HCT116 (cell line): Measurements from ENCODE around the gene LPAR2. TPM values are rescaled to one million over a fixed set of nuclear protein-coding genes. Genes with fewer than 3 reads are reported as not detected.

Experiments
- ATAC-seq: fragments of 200-7000 bp; cut with Tn5 transposase; 2 replicates; pipeline ENCODE4 v1.9.1; 2020; ENCODE audit warnings: mild to moderate bottlenecking, moderate library complexity
- BruUV-seq: library from RNA; stranded (reverse); fragments of 400-500 nt; replicated peaks from 2 replicates; lab custom pipeline; 2021; lab: Mats Ljungman, UMichigan
- CTCF ChIA-PET: fragments of 300-600 bp; sonication (Branson Sonifier 250); formaldehyde crosslinking; loops from one replicate; lab custom pipeline; 2021; ENCODE audit warnings: antibody characterized with exemption; lab: Charles Lee
- POLR2A ChIA-PET: fragments of 300-600, 350-600 bp; sonication (Branson Sonifier 250); formaldehyde crosslinking; loops from one replicate; lab custom pipeline; 2021; ENCODE audit warnings: antibody characterized with exemption; lab: Charles Lee
- RAD21 ChIA-PET, 2 experiments: fragments of 300-600 bp; sonication (Branson Sonifier 250); formaldehyde crosslinking; loops; one replicate each; lab custom pipeline; 2023; ENCODE audit warnings: low total read pairs in 2 of 2; ENCODE audit not compliant: uncharacterized antibody in 2 of 2, unreplicated experiment in 2 of 2, low non-redundant PET in 1 of 2; lab: Charles Lee
- DNase-seq: peaks from one replicate; pipeline ENCODE4 v3.0.0-alpha.2; 2010; ENCODE audit warnings: low read depth, low spot score
- H2AFZ ChIP-seq: fragments of 200-600 bp; shearing (Covaris generic), sonication (generic); 2 replicates; pipeline ENCODE4 v1.6.1; 2017; ENCODE audit warnings: low read depth, mixed run types, mixed read lengths, antibody characterized with exemption, low read length; ENCODE audit not compliant: poor library complexity, severe bottlenecking
- H3K27ac ChIP-seq: 2 replicates; pipeline ENCODE4 v1.5.1; 2012; ENCODE audit warnings: low read depth, low read length
- H3K27me3 ChIP-seq: fragments of 200-600 bp; sonication (generic); 2 replicates; pipeline ENCODE4 v1.6.1; 2016; ENCODE audit warnings: mixed run types, low read length, mixed read lengths; ENCODE audit not compliant: insufficient read depth
- H3K36me3 ChIP-seq, 2 experiments: fragments of 200-500 bp in 1 of 2; fragments of 200-600 bp in 1 of 2; sonication (Bioruptor generic) in 1 of 2; sonication (generic) in 1 of 2; 2 replicates each; pipeline versions ENCODE4 v1.5.1 to v1.6.1; 2014 to 2016; ENCODE audit warnings: low read length in 2 of 2, inconsistent platforms in 1 of 2, mixed read lengths in 1 of 2, mixed run types in 1 of 2; ENCODE audit not compliant: insufficient read depth in 2 of 2, control insufficient read depth in 1 of 2
- H3K4me1 ChIP-seq, 2 experiments: fragments of 200-600 bp in 1 of 2; sonication (generic) in 1 of 2; 2 replicates each; pipeline versions ENCODE4 v1.5.1 to v1.6.1; 2012 to 2017; ENCODE audit warnings: low read length in 2 of 2, inconsistent platforms in 1 of 2, mild to moderate bottlenecking in 1 of 2, mixed read lengths in 1 of 2, mixed run types in 1 of 2, moderate library complexity in 1 of 2; ENCODE audit not compliant: insufficient read depth in 2 of 2, control insufficient read depth in 1 of 2
- H3K4me2 ChIP-seq: fragments of 200-600 bp; sonication (generic); 2 replicates; pipeline ENCODE4 v1.6.1; 2017; ENCODE audit warnings: mixed run types, low read length, mixed read lengths
- H3K4me3 ChIP-seq, 2 experiments: fragments of 200-600 bp in 1 of 2; sonication (generic) in 1 of 2; replicated peaks in 1 of 2; 2 replicates each; pipeline ENCODE4 v1.5.1; 2011 to 2016; ENCODE audit warnings: low read length in 2 of 2, control low read depth in 1 of 2, low read depth in 1 of 2, mild to moderate bottlenecking in 1 of 2, mixed read lengths in 1 of 2, mixed run types in 1 of 2
- H3K79me2 ChIP-seq: fragments of 200-600 bp; sonication (generic); 2 replicates; pipeline ENCODE4 v1.6.1; 2017; ENCODE audit warnings: mild to moderate bottlenecking, mixed run types, low read length, moderate library complexity, mixed read lengths; ENCODE audit not compliant: insufficient read depth
- H3K9ac ChIP-seq: fragments of 200-600 bp; sonication (generic); 2 replicates; pipeline ENCODE4 v1.6.1; 2016; ENCODE audit warnings: low read length, mixed read lengths
- H3K9me2 ChIP-seq: fragments of 200-600 bp; sonication (generic), shearing (Covaris generic); 2 replicates; pipeline ENCODE4 v1.6.1; 2017; ENCODE audit warnings: mixed run types, mild to moderate bottlenecking, moderate library complexity; ENCODE audit not compliant: insufficient read depth
- H3K9me3 ChIP-seq, 2 experiments: fragments of 200-500 bp in 1 of 2; fragments of 200-600 bp in 1 of 2; sonication (Bioruptor generic) in 1 of 2; sonication (generic) in 1 of 2; 2 replicates each; pipeline ENCODE4 v1.6.1; 2014 to 2017; ENCODE audit warnings: low read length in 2 of 2, mixed read lengths in 2 of 2, inconsistent platforms in 1 of 2, low read depth in 1 of 2, mild to moderate bottlenecking in 1 of 2, mixed run types in 1 of 2, moderate library complexity in 1 of 2; ENCODE audit not compliant: control insufficient read depth in 1 of 2, insufficient read depth in 1 of 2
- H4K20me1 ChIP-seq: fragments of 200-600 bp; sonication (generic), shearing (Covaris generic); 2 replicates; pipeline ENCODE4 v1.6.1; 2017; ENCODE audit warnings: mixed run types, mild to moderate bottlenecking, moderate library complexity; ENCODE audit not compliant: insufficient read depth
- CEBPB ChIP-seq: IDR thresholded peaks from 2 replicates; pipeline ENCODE4 v1.6.1; 2012; ENCODE audit warnings: low read depth
- EGR1 ChIP-seq: IDR thresholded peaks from 2 replicates; pipeline ENCODE4 v1.6.1; 2012; ENCODE audit warnings: low read depth
- ELF1 ChIP-seq: IDR thresholded peaks from 2 replicates; pipeline ENCODE4 v1.6.1; 2012; ENCODE audit warnings: low read depth, borderline replicate concordance
- EZH2 ChIP-seq: fragments of 200-600 bp; sonication (generic); IDR thresholded peaks from 2 replicates; pipeline ENCODE4 v1.6.1; 2017; ENCODE audit warnings: antibody characterized with exemption, mixed run types
- EZH2phosphoT487 ChIP-seq: fragments of 200-600 bp; IDR thresholded peaks from 2 replicates; pipeline ENCODE4 v1.6.1; 2018; ENCODE audit warnings: antibody characterized with exemption, borderline replicate concordance
- FOSL1 ChIP-seq: IDR thresholded peaks from 2 replicates; pipeline ENCODE4 v1.6.1; 2012; ENCODE audit warnings: low read depth
- POLR2A ChIP-seq: IDR thresholded peaks from 2 replicates; pipeline ENCODE4 v1.7.0; 2011; ENCODE audit warnings: borderline replicate concordance; ENCODE audit not compliant: insufficient read depth, insufficient read length; ENCODE audit errors: extremely low read depth
- POLR2AphosphoS5 ChIP-seq: IDR thresholded peaks from 2 replicates; pipeline ENCODE4 v1.6.1; 2011; ENCODE audit warnings: mild to moderate bottlenecking, low read depth, low read length, moderate library complexity
- RAD21 ChIP-seq: IDR thresholded peaks from 2 replicates; pipeline ENCODE4 v1.6.1; 2012; ENCODE audit warnings: low read depth, mild to moderate bottlenecking
- SIN3A ChIP-seq: IDR thresholded peaks from 2 replicates; pipeline ENCODE4 v1.6.1; 2012; ENCODE audit warnings: low read depth
- SP1 ChIP-seq: IDR thresholded peaks from 2 replicates; pipeline ENCODE4 v1.6.1; 2012; ENCODE audit warnings: low read depth
- TCF7L2 ChIP-seq: IDR thresholded peaks from 2 replicates; pipeline ENCODE4 v1.7.0; 2011; ENCODE audit warnings: borderline replicate concordance, inconsistent platforms; ENCODE audit not compliant: insufficient read depth, insufficient read length; ENCODE audit errors: extremely low read depth
- YY1 ChIP-seq: IDR thresholded peaks from 2 replicates; pipeline ENCODE4 v1.6.1; 2011; ENCODE audit warnings: low read length, low read depth, moderate library complexity, mild to moderate bottlenecking; ENCODE audit not compliant: insufficient replicate concordance; ENCODE audit errors: extremely low read depth
- ZNF274 ChIP-seq: fragments of 200-500 bp; sonication (Bioruptor generic); IDR thresholded peaks from 2 replicates; pipeline ENCODE4 v1.6.1; 2014; ENCODE audit warnings: mild to moderate bottlenecking, low read depth, low read length, inconsistent platforms
- intact Hi-C: fragments of 100-400 bp; cut with micrococcal nuclease; formaldehyde crosslinking; loops from 2 replicates; pipeline ENCODE4 v1.10.0; 2022
- total RNA-seq: library from RNA; stranded (reverse); gene quantifications from one replicate; pipeline ENCODE4 v1.2.1, GENCODE V29; 2021; ENCODE audit not compliant: unreplicated experiment
- TF ChIP-seq, protein P1 (sequence below): IDR thresholded peaks from 2 replicates; pipeline ENCODE4 v1.6.1; 2012
- TF ChIP-seq, protein P2 (sequence below): IDR thresholded peaks from 2 replicates; pipeline ENCODE4 v1.6.1; 2012; ENCODE audit warnings: low read depth
- TF ChIP-seq, protein P3 (sequence below): IDR thresholded peaks from 2 replicates; pipeline ENCODE4 v1.6.1; 2011; ENCODE audit warnings: mild to moderate bottlenecking, low read length, moderate library complexity; ENCODE audit not compliant: insufficient replicate concordance; ENCODE audit errors: extremely low read depth

The LPAR2 gene
- total RNA-seq, 1 experiment from 2014 or later, result 28.2 TPM

DNA sequence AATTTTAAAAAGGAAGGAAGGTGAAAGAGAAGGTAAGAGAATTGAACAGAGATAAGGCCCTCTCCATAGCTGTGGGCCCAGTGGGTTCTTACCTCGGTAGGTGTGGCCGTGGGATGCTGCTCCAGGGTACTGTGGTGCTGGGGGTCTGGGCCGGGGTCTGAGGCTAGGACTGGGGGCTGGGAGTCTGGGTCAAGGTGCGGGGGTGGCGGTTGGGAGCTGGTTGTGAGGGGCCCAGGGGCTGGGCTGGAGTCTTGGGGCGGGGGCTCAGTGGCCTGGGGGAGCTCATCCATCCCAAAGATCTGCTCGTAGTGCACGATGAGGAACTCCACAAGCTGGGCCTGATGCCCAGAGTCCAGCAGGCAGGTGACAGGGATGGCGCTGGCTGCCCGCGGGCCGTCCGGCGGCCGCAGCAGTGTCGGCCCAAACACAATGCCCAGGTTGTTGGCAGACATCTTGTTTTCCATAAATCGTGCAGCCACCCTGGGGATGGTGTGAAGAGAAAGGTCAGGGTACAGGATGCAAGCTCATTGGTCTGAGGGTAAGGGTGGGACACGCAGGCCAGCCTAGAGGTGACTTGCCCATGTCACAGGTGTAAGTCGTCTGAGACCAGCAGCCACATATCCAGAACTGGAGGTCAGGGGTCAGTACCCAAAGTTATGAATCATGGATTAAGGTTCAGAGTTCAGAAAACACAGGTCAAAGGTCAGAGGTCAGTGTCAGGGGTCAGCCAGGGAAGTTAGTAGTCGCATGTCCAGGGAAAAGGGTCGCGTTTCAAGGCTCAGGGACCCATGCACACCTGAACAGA is 5.9 kb upstream of the LPAR2 start:
- Histone ChIP-seq H3K27me3 (no peaks in the 10 kb centered on the region), H3K4me1 (peaks cover 0 to 5% of the 10 kb centered on the region in 2 experiments; a peak in 3 of 4 replicates), H3K4me2 (no peak overlapping the region), H3K9ac (no peak overlapping the region), H2AFZ (no peak overlapping the region), H3K36me3 (peaks cover 5 to 12% of the 10 kb centered on the region in 2 experiments; a peak in 3 of 4 replicates), H3K4me3 (no peak overlapping the region), H3K9me2 (no peaks in the 10 kb centered on the region), H3K79me2 (no peaks in the 10 kb centered on the region), H3K9me3 (no peaks in the 10 kb centered on the region), H3K27ac (no peak overlapping the region), H4K20me1 (no peaks in the 10 kb centered on the region)
- ChIA-PET CTCF (no interaction called here), POLR2A (no interaction called here), RAD21 (no interaction called here)
- no peak for ATAC-seq
- no peak for DNase-seq
- intact Hi-C loops, result no loop called here
- BruUV-seq, result no TSS peak
- no peak for TF ChIP-seq EGR1
- TF ChIP-seq CEBPB, result no peak
- no peak for TF ChIP-seq POLR2A
- no peak for TF ChIP-seq ZNF274
- TF ChIP-seq ELF1, result no peak
- TF ChIP-seq SP1, result no peak
- TF ChIP-seq, protein P1, sequence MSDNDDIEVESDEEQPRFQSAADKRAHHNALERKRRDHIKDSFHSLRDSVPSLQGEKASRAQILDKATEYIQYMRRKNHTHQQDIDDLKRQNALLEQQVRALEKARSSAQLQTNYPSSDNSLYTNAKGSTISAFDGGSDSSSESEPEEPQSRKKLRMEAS, result no peak
- TF ChIP-seq TCF7L2, result no peak
- TF ChIP-seq SIN3A, result no peak
- TF ChIP-seq FOSL1, result no peak
- TF ChIP-seq, protein P2, sequence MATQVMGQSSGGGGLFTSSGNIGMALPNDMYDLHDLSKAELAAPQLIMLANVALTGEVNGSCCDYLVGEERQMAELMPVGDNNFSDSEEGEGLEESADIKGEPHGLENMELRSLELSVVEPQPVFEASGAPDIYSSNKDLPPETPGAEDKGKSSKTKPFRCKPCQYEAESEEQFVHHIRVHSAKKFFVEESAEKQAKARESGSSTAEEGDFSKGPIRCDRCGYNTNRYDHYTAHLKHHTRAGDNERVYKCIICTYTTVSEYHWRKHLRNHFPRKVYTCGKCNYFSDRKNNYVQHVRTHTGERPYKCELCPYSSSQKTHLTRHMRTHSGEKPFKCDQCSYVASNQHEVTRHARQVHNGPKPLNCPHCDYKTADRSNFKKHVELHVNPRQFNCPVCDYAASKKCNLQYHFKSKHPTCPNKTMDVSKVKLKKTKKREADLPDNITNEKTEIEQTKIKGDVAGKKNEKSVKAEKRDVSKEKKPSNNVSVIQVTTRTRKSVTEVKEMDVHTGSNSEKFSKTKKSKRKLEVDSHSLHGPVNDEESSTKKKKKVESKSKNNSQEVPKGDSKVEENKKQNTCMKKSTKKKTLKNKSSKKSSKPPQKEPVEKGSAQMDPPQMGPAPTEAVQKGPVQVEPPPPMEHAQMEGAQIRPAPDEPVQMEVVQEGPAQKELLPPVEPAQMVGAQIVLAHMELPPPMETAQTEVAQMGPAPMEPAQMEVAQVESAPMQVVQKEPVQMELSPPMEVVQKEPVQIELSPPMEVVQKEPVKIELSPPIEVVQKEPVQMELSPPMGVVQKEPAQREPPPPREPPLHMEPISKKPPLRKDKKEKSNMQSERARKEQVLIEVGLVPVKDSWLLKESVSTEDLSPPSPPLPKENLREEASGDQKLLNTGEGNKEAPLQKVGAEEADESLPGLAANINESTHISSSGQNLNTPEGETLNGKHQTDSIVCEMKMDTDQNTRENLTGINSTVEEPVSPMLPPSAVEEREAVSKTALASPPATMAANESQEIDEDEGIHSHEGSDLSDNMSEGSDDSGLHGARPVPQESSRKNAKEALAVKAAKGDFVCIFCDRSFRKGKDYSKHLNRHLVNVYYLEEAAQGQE, result no peak
- TF ChIP-seq RAD21, result no peak
- TF ChIP-seq, protein P3, sequence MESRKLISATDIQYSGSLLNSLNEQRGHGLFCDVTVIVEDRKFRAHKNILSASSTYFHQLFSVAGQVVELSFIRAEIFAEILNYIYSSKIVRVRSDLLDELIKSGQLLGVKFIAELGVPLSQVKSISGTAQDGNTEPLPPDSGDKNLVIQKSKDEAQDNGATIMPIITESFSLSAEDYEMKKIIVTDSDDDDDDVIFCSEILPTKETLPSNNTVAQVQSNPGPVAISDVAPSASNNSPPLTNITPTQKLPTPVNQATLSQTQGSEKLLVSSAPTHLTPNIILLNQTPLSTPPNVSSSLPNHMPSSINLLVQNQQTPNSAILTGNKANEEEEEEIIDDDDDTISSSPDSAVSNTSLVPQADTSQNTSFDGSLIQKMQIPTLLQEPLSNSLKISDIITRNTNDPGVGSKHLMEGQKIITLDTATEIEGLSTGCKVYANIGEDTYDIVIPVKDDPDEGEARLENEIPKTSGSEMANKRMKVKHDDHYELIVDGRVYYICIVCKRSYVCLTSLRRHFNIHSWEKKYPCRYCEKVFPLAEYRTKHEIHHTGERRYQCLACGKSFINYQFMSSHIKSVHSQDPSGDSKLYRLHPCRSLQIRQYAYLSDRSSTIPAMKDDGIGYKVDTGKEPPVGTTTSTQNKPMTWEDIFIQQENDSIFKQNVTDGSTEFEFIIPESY, result no peak
- TF ChIP-seq EZH2, result no peak
- no peak for TF ChIP-seq YY1
- TF ChIP-seq EZH2phosphoT487, result no peak
- TF ChIP-seq POLR2AphosphoS5, result no peak
